OCI-LY1 (cell line): Measurements from ENCODE around the gene NRCAM.

Source experiments
- H2AFZ ChIP-seq: fragments of 200-600 bp; sonication (generic), shearing (Covaris generic); 2 replicates; pipeline ENCODE4 v1.6.0; 2014; ENCODE audit warnings: antibody characterized with exemption, mild to moderate bottlenecking, low read length
- H3F3A ChIP-seq: fragments of 200-600 bp; sonication (generic), shearing (Covaris generic); 2 replicates; pipeline ENCODE4 v1.6.0; 2014; ENCODE audit warnings: mild to moderate bottlenecking, antibody characterized with exemption, low read length, moderate library complexity; ENCODE audit not compliant: insufficient read depth
- H3K27ac ChIP-seq: fragments of 200-600 bp; sonication (generic); 2 replicates; pipeline ENCODE4 v1.5.1; 2014; ENCODE audit warnings: low read length, mixed run types, mild to moderate bottlenecking, low read depth; ENCODE audit not compliant: poor library complexity, severe bottlenecking
- H3K27me3 ChIP-seq: fragments of 200-600 bp; sonication (generic); 2 replicates; pipeline ENCODE4 v1.6.0; 2014; ENCODE audit warnings: antibody characterized with exemption, mild to moderate bottlenecking, low read length, moderate library complexity; ENCODE audit not compliant: insufficient read depth
- H3K36me3 ChIP-seq: fragments of 200-600 bp; sonication (generic); 2 replicates; pipeline ENCODE4 v1.6.1; 2014; ENCODE audit warnings: mild to moderate bottlenecking, antibody characterized with exemption, low read length, moderate library complexity, mixed read lengths; ENCODE audit not compliant: insufficient read depth
- H3K4me1 ChIP-seq: fragments of 200-600 bp; sonication (generic); 2 replicates; pipeline ENCODE4 v1.5.1; 2014; ENCODE audit warnings: mild to moderate bottlenecking, low read length, moderate library complexity; ENCODE audit not compliant: insufficient read depth, severe bottlenecking
- H3K4me2 ChIP-seq: fragments of 200-600 bp; sonication (generic), shearing (Covaris generic); 2 replicates; pipeline ENCODE4 v1.6.1; 2014; ENCODE audit warnings: low read length
- H3K4me3 ChIP-seq: fragments of 200-600 bp; sonication (generic); 2 replicates; pipeline ENCODE4 v1.5.1; 2014; ENCODE audit warnings: low read length, low read depth, mild to moderate bottlenecking, mixed read lengths; ENCODE audit not compliant: poor library complexity, severe bottlenecking
- H3K79me2 ChIP-seq: fragments of 200-600 bp; shearing (Covaris generic); 2 replicates; pipeline ENCODE4 v1.6.1; 2016; ENCODE audit warnings: mixed run types, low read length, mixed read lengths; ENCODE audit not compliant: insufficient read depth
- H3K9ac ChIP-seq: fragments of 200-600 bp; sonication (generic), shearing (Covaris generic); 2 replicates; pipeline ENCODE4 v1.6.1; 2014; ENCODE audit warnings: mild to moderate bottlenecking, low read length, mixed read lengths
- H3K9me2 ChIP-seq: fragments of 200-600 bp; sonication (generic), shearing (Covaris generic); 2 replicates; pipeline ENCODE4 v1.6.1; 2014; ENCODE audit warnings: low read depth, mild to moderate bottlenecking, low read length, mixed read lengths
- H3K9me3 ChIP-seq: fragments of 200-600 bp; shearing (Covaris generic); 2 replicates; pipeline ENCODE4 v1.6.1; 2014; ENCODE audit warnings: low read length, mixed read lengths
- H4K20me1 ChIP-seq: fragments of 200-600 bp; sonication (generic), shearing (Covaris generic); 2 replicates; pipeline ENCODE4 v1.6.0; 2016; ENCODE audit warnings: mild to moderate bottlenecking, low read length; ENCODE audit not compliant: insufficient read depth
- CTCF ChIP-seq: fragments of 200-600 bp; sonication (generic), shearing (Covaris generic); IDR thresholded peaks from 2 replicates; pipeline ENCODE4 v1.5.1; 2017; ENCODE audit warnings: mild to moderate bottlenecking, antibody characterized with exemption, low read length, moderate library complexity, mixed read lengths
- EZH2 ChIP-seq: fragments of 200-600 bp; sonication (generic), shearing (Covaris generic); IDR thresholded peaks from 2 replicates; pipeline ENCODE4 v1.8.0; 2017; ENCODE audit warnings: borderline replicate concordance, mixed run types, mild to moderate bottlenecking, antibody characterized with exemption, low read length, moderate library complexity, mixed read lengths

The NRCAM gene

DNA sequence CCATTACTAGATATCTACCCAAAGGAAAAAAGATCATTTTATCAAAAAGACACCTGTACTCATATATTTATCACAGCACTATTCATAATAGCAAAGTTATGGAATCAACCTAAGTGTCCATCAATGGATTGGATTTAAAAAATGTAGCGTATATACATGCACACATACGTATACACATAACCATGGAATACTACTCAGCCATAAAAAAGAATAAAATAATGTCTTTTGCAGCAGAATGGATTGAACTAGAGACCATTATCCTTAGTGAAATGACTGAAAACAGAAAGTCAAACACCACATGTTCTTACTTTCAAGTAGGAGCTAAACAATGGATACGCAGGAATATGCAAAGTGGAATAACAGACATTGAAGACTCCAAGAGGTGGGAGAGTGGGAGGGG is 168.4 kb downstream of the NRCAM start:
- TF ChIP-seq EZH2, result no peak
- TF ChIP-seq CTCF, result no peak
- no peaks in the 10 kb centered on the region for H3F3A ChIP-seq
- no peaks in the 10 kb centered on the region for H3K27me3 ChIP-seq
- no peaks in the 10 kb centered on the region for H3K9me2 ChIP-seq
- no peaks in the 10 kb centered on the region for H3K9me3 ChIP-seq
- no peaks in the 10 kb centered on the region for H3K36me3 ChIP-seq
- H3K4me3 ChIP-seq, result no peak overlapping the region
- H3K4me1 ChIP-seq, result no peaks in the 10 kb centered on the region
- no peaks in the 10 kb centered on the region for H4K20me1 ChIP-seq
- H3K9ac ChIP-seq, result no peak overlapping the region
- H3K79me2 ChIP-seq, result no peaks in the 10 kb centered on the region
- H3K4me2 ChIP-seq, result no peak overlapping the region
- H3K27ac ChIP-seq, result no peak overlapping the region
- H2AFZ ChIP-seq, result no peak overlapping the region

- Histone ChIP-seq H3K4me2 (no peak overlapping the region), H3K9ac (no peak overlapping the region), H3K9me2 (no peaks in the 10 kb centered on the region), H3K27me3 (no peaks in the 10 kb centered on the region), H3K27ac (no peak overlapping the region), H3K79me2 (no peaks in the 10 kb centered on the region), H3K4me1 (no peaks in the 10 kb centered on the region), H3K36me3 (no peaks in the 10 kb centered on the region), H3K4me3 (no peak overlapping the region), H3F3A (no peaks in the 10 kb centered on the region), H4K20me1 (no peaks in the 10 kb centered on the region), H2AFZ (no peak overlapping the region), H3K9me3 (no peaks in the 10 kb centered on the region)
- TF ChIP-seq CTCF (no peak), EZH2 (no peak)
These were observed 169.8 kb downstream of the NRCAM start for GRCh38 chr7:108286290-108286904.

DNA sequence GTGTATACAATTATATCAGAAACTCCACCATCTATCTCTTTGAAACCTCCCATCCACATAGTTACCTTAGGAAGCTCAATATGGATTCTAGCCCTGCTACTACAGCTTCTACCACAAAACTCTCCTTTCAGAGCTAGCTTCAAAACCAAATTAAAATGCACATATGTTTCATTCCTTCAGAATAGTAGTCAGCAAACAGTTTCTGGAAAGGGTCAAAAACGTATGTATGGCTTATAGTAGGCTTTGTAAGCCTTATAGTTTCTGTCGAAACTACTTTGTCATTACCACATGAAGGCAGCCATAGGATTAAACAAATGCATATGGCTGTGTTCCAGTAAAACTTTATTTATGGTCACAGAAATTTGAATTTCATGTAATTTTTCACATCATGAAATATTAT is 170.5 kb downstream of the NRCAM start:
- Histone ChIP-seq H2AFZ (no peak overlapping the region), H3K4me3 (no peak overlapping the region), H3K27me3 (no peaks in the 10 kb centered on the region), H3K9me2 (no peaks in the 10 kb centered on the region), H4K20me1 (no peaks in the 10 kb centered on the region), H3K9ac (no peak overlapping the region), H3K36me3 (no peaks in the 10 kb centered on the region), H3K4me2 (no peak overlapping the region), H3K79me2 (no peaks in the 10 kb centered on the region), H3K4me1 (no peaks in the 10 kb centered on the region), H3F3A (no peaks in the 10 kb centered on the region), H3K9me3 (no peaks in the 10 kb centered on the region), H3K27ac (no peak overlapping the region)
- TF ChIP-seq EZH2 (no peak), CTCF (no peak)
